HUES6 (cell line): Measurements from ENCODE around the gene PFKL.
A peak's percentile ranks its signal among the peaks of the same experiment; 100 is the strongest.
"Not testable (repeated sequence)": the region's sequence is repeated elsewhere in the genome, so short reads cannot be mapped to it uniquely, and the experiment has no call there.

ENCODE experiments used
- H3K27ac ChIP-seq: 2 replicates; pipeline ENCODE4 v1.7.0; 2013; ENCODE audit warnings: low read depth, mild to moderate bottlenecking, low read length, inconsistent platforms
- H3K27me3 ChIP-seq: 2 replicates; pipeline ENCODE4 v1.6.1; 2013; ENCODE audit warnings: low read length; ENCODE audit not compliant: control insufficient read depth, insufficient read depth
- H3K36me3 ChIP-seq: 2 replicates; pipeline ENCODE4 v1.6.1; 2013; ENCODE audit warnings: low read length; ENCODE audit not compliant: control insufficient read depth, insufficient read depth
- H3K4me1 ChIP-seq: 2 replicates; pipeline ENCODE4 v1.6.1; 2013; ENCODE audit warnings: low read length; ENCODE audit not compliant: control insufficient read depth, insufficient read depth
- H3K4me3 ChIP-seq: 2 replicates; pipeline ENCODE4 v1.5.1; 2013; ENCODE audit warnings: low read depth, low read length
- H3K9ac ChIP-seq: one replicate; pipeline ENCODE4 v1.6.1; 2013; ENCODE audit warnings: mild to moderate bottlenecking, low read length
- H3K9me3 ChIP-seq: 2 replicates; pipeline ENCODE4 v1.6.1; 2013; ENCODE audit warnings: low read depth, low read length; ENCODE audit not compliant: control insufficient read depth, insufficient read depth

PFKL gene

GRCh38 chr21:44296916-44297315 is 2.9 kb upstream of the PFKL start:
- Histone ChIP-seq H3K27me3 (no peaks in the 10 kb centered on the region; the same call in 1 of the 2 replicates), H3K9ac (no peak overlapping the region), H3K27ac (no peak overlapping the region), H3K4me1 (peaks cover 18% of the 10 kb centered on the region), H3K9me3 (no peaks in the 10 kb centered on the region), H3K36me3 (no peaks in the 10 kb centered on the region), H3K4me3 (no peak overlapping the region)

GRCh38 chr21:44297525-44298290 is 2.1 kb upstream of the PFKL start:
- H3K27me3 ChIP-seq: no peaks in the 10 kb centered on the region; the same call in 1 of the 2 replicates
- H3K9me3 ChIP-seq: no peaks in the 10 kb centered on the region
- H3K27ac ChIP-seq: no peak overlapping the region
- peaks cover 18% of the 10 kb centered on the region for H3K4me1 ChIP-seq
- no peak overlapping the region for H3K9ac ChIP-seq
- H3K36me3 ChIP-seq: no peaks in the 10 kb centered on the region
- H3K4me3 ChIP-seq: no peak overlapping the region

- Histone ChIP-seq H3K4me1 (peaks cover 18% of the 10 kb centered on the region), H3K4me3 (no peak overlapping the region), H3K9ac (no peak overlapping the region), H3K9me3 (no peaks in the 10 kb centered on the region), H3K27ac (no peak overlapping the region), H3K27me3 (no peaks in the 10 kb centered on the region; the same call in 1 of the 2 replicates), H3K36me3 (no peaks in the 10 kb centered on the region)
Observed at GRCh38 chr21:44298301-44298700, 1.6 kb upstream of the PFKL start.

DNA sequence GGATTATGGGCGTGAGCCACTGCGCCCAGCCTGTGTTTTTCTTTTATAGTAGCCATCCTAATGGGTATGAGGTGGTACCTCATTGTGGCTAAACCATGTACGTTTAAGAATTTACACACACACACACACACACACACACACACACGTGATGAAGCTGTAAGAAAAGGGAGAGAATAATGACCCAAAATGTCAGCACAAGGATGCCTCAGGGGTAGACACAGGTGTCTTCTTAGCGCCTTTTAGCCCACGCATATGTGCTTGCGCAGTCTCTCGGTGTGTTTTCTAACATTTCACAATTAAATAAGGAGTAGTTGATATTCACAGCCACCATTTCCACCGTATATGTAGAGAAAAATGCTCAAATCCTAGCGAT is 782 bp upstream of the PFKL start:
- no peaks in the 10 kb centered on the region; the same call in 1 of the 2 replicates for H3K27me3 ChIP-seq
- no peaks in the 10 kb centered on the region for H3K36me3 ChIP-seq
- peak overlapping the region; percentile 69 for H3K9ac ChIP-seq
- peaks cover 26% of the 10 kb centered on the region for H3K4me1 ChIP-seq
- no peaks in the 10 kb centered on the region for H3K9me3 ChIP-seq
- H3K27ac ChIP-seq: peak overlapping the region; percentile 75; the same call in 1 of the 2 replicates
- H3K4me3 ChIP-seq: peak overlapping the region; percentile 83

- Histone ChIP-seq H3K4me1 (peaks cover 31% of the 10 kb centered on the region), H3K27me3 (no peaks in the 10 kb centered on the region; the same call in 1 of the 2 replicates), H3K36me3 (no peaks in the 10 kb centered on the region), H3K27ac (no peak overlapping the region), H3K9me3 (no peaks in the 10 kb centered on the region), H3K4me3 (peak overlapping the region; percentile 83), H3K9ac (peak overlapping the region; percentile 68)
Observed at GRCh38 chr21:44300262-44300959, 558 bp downstream of the PFKL start.

DNA sequence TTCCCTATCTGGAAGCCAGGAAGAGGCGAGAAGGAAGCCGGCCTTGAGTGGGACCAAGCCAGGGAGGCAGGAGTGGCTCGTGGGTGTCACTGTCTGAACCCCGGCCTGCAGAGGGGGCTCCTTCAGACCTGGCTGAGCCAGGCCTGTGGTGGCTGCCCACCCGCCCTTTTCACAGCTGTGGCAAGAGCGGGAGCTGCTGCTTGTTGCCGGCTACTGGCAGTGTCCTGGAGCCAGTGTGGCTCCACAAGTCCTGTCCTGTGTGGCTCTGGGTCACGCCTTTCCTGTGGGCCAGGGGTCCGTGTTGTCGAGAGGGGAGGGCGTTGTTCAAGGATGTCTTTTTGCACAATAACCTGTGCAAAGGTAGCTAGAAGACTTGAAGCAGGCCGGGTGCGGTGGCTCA is 1.3 kb downstream of the PFKL start:
- H3K4me3 ChIP-seq: peak overlapping the region; percentile 83

DNA sequence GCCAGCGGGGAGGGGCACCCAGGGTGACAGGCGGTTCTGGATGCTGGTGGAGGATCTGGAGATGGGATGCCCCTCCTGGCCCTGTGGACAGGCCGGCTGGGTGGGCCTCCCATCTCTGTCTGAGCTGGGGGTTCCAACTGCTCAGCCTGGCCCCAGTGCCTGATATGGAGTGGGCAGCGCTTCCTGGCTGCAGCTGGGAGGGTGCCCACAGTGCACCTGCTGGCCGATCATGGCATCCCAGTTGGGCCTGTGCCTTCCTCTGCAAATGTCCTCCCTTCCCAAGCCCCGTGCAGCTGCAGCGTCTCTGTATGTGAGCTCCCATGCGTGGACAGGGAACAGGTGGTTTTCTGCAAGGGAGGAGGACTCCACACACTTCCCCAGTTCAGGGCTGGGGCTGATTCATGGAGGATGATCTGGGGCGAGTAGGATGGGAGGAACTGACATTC is 2.1 kb downstream of the PFKL start:
- peaks cover 30% of the 10 kb centered on the region for H3K4me1 ChIP-seq
- H3K36me3 ChIP-seq: peaks cover 8% of the 10 kb centered on the region
- H3K9ac ChIP-seq: no peak overlapping the region
- no peaks in the 10 kb centered on the region for H3K9me3 ChIP-seq
- H3K27ac ChIP-seq: no peak overlapping the region
- no peak overlapping the region for H3K4me3 ChIP-seq
- no peaks in the 10 kb centered on the region; the same call in 1 of the 2 replicates for H3K27me3 ChIP-seq

More for the DNA sequence above, 1.3 kb downstream of the PFKL start:
- H3K9me3 ChIP-seq: no peaks in the 10 kb centered on the region
- H3K36me3 ChIP-seq: peaks cover 2% of the 10 kb centered on the region; the same call in 1 of the 2 replicates
- H3K27ac ChIP-seq: no peak overlapping the region
- peak overlapping the region; percentile 68 for H3K9ac ChIP-seq
- peaks cover 30% of the 10 kb centered on the region for H3K4me1 ChIP-seq
- H3K27me3 ChIP-seq: no peaks in the 10 kb centered on the region; the same call in 1 of the 2 replicates

- not testable (repeated sequence) for H3K9me3 ChIP-seq, H3K4me3 ChIP-seq, H3K27ac ChIP-seq, H3K9ac ChIP-seq, H3K27me3 ChIP-seq
- Histone ChIP-seq H3K4me1 (peaks cover 30% of the 10 kb centered on the region), H3K36me3 (peaks cover 16% of the 10 kb centered on the region)
Observed at GRCh38 chr21:44302573-44303401, 2.9 kb downstream of the PFKL start.

GRCh38 chr21:44303490-44303981 is 3.7 kb downstream of the PFKL start:
- no peak overlapping the region for H3K9ac ChIP-seq
- 0 out of 2 replicates have a peak overlapping the region, but pooled peaks have one; percentile 46 for H3K27ac ChIP-seq
- H3K27me3 ChIP-seq: no peaks in the 10 kb centered on the region; the same call in 1 of the 2 replicates

GRCh38 chr21:44304011-44304616 is 4.3 kb downstream of the PFKL start:
- Histone ChIP-seq H3K9ac (no peak overlapping the region), H3K4me1 (peaks cover 28% of the 10 kb centered on the region), H3K27me3 (no peaks in the 10 kb centered on the region; the same call in 1 of the 2 replicates), H3K36me3 (peaks cover 18% of the 10 kb centered on the region), H3K4me3 (no peak overlapping the region), H3K27ac (0 out of 2 replicates have a peak overlapping the region, but pooled peaks have one; percentile 46), H3K9me3 (no peaks in the 10 kb centered on the region)

More at GRCh38 chr21:44303490-44303981, 3.7 kb downstream of the PFKL start:
- Histone ChIP-seq H3K9me3 (no peaks in the 10 kb centered on the region), H3K4me3 (no peak overlapping the region), H3K4me1 (peaks cover 30% of the 10 kb centered on the region), H3K36me3 (peaks cover 18% of the 10 kb centered on the region)
